Measurements from ENCODE around the gene PTMS. TPM values are rescaled to one million over a fixed set of nuclear protein-coding genes. Genes with fewer than 3 reads are reported as not detected.

PTMS gene
- total RNA-seq, 1 donor from 2014 or later: 134 TPM

GRCh38 chr12:6784296-6784695 lies 18.1 kb downstream of the PTMS start:
- no peak for DNase-seq (ENCODE audit: low spot score)
- no peak overlapping the region for H3K27ac Mint-ChIP-seq
- TF ChIP-seq EZH2 (IDR thresholded peaks at IDR 0.05) (no peak), CTCF (IDR thresholded peaks at IDR 0.05) (no peak), EZH2phosphoT487 (IDR thresholded peaks at IDR 0.05) (no peak)
- peaks cover 2% of the 10 kb centered on the region for H3K27me3 Mint-ChIP-seq (ENCODE audit: insufficient read depth, low read depth)
- Histone ChIP-seq H3K79me2 (ENCODE audit: low read depth) (no peaks in the 10 kb centered on the region), H3K36me3 (no peaks in the 10 kb centered on the region), H3K4me3 (no peak overlapping the region), H4K20me1 (ENCODE audit: low read depth) (no peaks in the 10 kb centered on the region), H2AFZ (replicated peaks) (no peak overlapping the region), H3K4me1 (peaks cover 40% of the 10 kb centered on the region), H3K9me3 (ENCODE audit: low read depth) (no peaks in the 10 kb centered on the region), H3K9ac (no peak overlapping the region), H3F3A (ENCODE audit: low read depth) (peaks cover 25% of the 10 kb centered on the region), H3K4me2 (no peak overlapping the region), H3K27me3 (no peaks in the 10 kb centered on the region), H3K27ac (no peak overlapping the region)
- no peaks in the 10 kb centered on the region for H3K9me3 Mint-ChIP-seq
- no peak overlapping the region for H3K4me3 Mint-ChIP-seq
- peaks cover 37% of the 10 kb centered on the region for H3K4me1 Mint-ChIP-seq
- H3K36me3 Mint-ChIP-seq: no peaks in the 10 kb centered on the region

GRCh38 chr12:6784761-6785160 lies 18.6 kb downstream of the PTMS start:
- no peak overlapping the region for H3K27ac ChIP-seq
- no peak overlapping the region for H3K4me3 ChIP-seq
- no peak overlapping the region for H3K9ac ChIP-seq
- H2AFZ ChIP-seq (replicated peaks): no peak overlapping the region
- H3K9me3 ChIP-seq (ENCODE audit: low read depth): no peaks in the 10 kb centered on the region
- Mint-ChIP-seq H3K4me3 (no peak overlapping the region), H3K4me1 (peaks cover 37% of the 10 kb centered on the region), H3K9me3 (no peaks in the 10 kb centered on the region), H3K27ac (no peak overlapping the region), H3K27me3 (ENCODE audit: insufficient read depth, low read depth) (peaks cover 2% of the 10 kb centered on the region), H3K36me3 (no peaks in the 10 kb centered on the region)
- peaks cover 40% of the 10 kb centered on the region for H3K4me1 ChIP-seq
- no peak for DNase-seq (ENCODE audit: low spot score)
- no peaks in the 10 kb centered on the region for H3K79me2 ChIP-seq (ENCODE audit: low read depth)
- H3K4me2 ChIP-seq: no peak overlapping the region
- H3K27me3 ChIP-seq: no peaks in the 10 kb centered on the region
- no peaks in the 10 kb centered on the region for H4K20me1 ChIP-seq (ENCODE audit: low read depth)
- H3K36me3 ChIP-seq: no peaks in the 10 kb centered on the region
- H3F3A ChIP-seq (ENCODE audit: low read depth): peaks cover 21% of the 10 kb centered on the region
- no peak for TF ChIP-seq EZH2 (IDR thresholded peaks at IDR 0.05)
- TF ChIP-seq CTCF (IDR thresholded peaks at IDR 0.05): no peak
- TF ChIP-seq EZH2phosphoT487 (IDR thresholded peaks at IDR 0.05): no peak

GRCh38 chr12:6786416-6787094 lies 20.4 kb downstream of the PTMS start:
- no peak overlapping the region for H3K9ac ChIP-seq
- no peaks in the 10 kb centered on the region for H4K20me1 ChIP-seq (ENCODE audit: low read depth)
- peaks cover 2% of the 10 kb centered on the region for H3K27me3 Mint-ChIP-seq (ENCODE audit: insufficient read depth, low read depth)
- peaks cover 32% of the 10 kb centered on the region for H3K4me1 Mint-ChIP-seq
- H3K27ac ChIP-seq: no peak overlapping the region
- no peak overlapping the region for H3K4me3 ChIP-seq
- H3F3A ChIP-seq (ENCODE audit: low read depth): peaks cover 15% of the 10 kb centered on the region
- H3K27me3 ChIP-seq: no peaks in the 10 kb centered on the region
- DNase-seq (ENCODE audit: low spot score): peak; percentile 46
- no peak overlapping the region for H3K4me3 Mint-ChIP-seq
- no peaks in the 10 kb centered on the region for H3K9me3 Mint-ChIP-seq
- H3K27ac Mint-ChIP-seq: peak overlapping the region; percentile 90
- TF ChIP-seq EZH2 (IDR thresholded peaks at IDR 0.05) (no peak), EZH2phosphoT487 (IDR thresholded peaks at IDR 0.05) (no peak), CTCF (IDR thresholded peaks at IDR 0.05) (no peak)
- H3K36me3 ChIP-seq: no peaks in the 10 kb centered on the region
- no peaks in the 10 kb centered on the region for H3K9me3 ChIP-seq (ENCODE audit: low read depth)
- peak overlapping the region; percentile 60 for H3K4me2 ChIP-seq
- no peaks in the 10 kb centered on the region for H3K79me2 ChIP-seq (ENCODE audit: low read depth)
- no peaks in the 10 kb centered on the region for H3K36me3 Mint-ChIP-seq
- peaks cover 30% of the 10 kb centered on the region for H3K4me1 ChIP-seq
- peak overlapping the region; percentile 92 for H2AFZ ChIP-seq (replicated peaks)

All from neural progenitor cell (in vitro differentiated cells).